RCC 7860 (cell line): ENCODE measurements around the gene IMMT.
"Not testable (repeated sequence)": the region's sequence is repeated elsewhere in the genome, so short reads cannot be mapped to it uniquely, and the experiment has no call there.

Experiments used
- DNase-seq: peaks from one replicate; pipeline ENCODE4 v3.0.0-alpha.2; 2015; ENCODE audit warnings: low spot score
- FAIRE-seq: peaks from 2 replicates; lab custom pipeline; 2012; peaks lifted over from hg19 to GRCh38; lab: Jason Lieb, UNC

The IMMT gene

GRCh38 chr2:86202336-86202692, 7.1 kb upstream of the IMMT start:
- DNase-seq (no peak), FAIRE-seq (no peak)

GRCh38 chr2:86201671-86202335, 6.5 kb upstream of the IMMT start:
- FAIRE-seq (no peak), DNase-seq (no peak)

GRCh38 chr2:86200564-86200963, 5.3 kb upstream of the IMMT start:
- FAIRE-seq, DNase-seq: not testable (repeated sequence)

- FAIRE-seq (no peak), DNase-seq (no peak)
These were observed 4.5 kb upstream of the IMMT start for GRCh38 chr2:86199834-86200177.

DNA sequence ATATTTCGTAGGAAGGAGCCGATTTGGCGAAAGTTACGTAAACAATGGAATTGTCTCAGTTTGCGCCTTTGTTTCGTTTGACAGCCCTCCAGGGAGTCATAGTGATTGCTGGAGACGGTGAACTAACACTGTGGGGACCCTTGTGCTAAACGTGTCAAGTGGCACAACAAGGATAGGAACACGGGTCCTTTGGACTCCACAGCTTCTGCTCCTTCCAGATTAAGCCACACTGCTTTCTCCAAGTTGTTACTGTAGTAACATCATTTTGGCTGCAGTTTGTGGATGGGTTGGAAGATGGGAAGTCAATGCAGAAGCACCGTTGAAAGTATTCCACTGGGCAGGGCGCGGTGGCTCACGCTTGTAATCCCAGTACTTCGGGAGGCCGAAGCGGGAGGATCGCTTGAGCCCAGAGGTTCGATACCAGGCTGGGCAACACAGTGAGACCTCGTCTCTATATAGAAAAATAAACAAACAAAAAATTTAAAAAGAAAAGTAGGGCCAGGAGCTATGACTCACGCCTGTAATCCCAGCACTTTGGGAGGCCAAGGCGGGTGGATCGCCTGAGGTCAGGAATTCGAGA, 636 bp upstream of the IMMT start:
- DNase-seq (no peak), FAIRE-seq (no peak)

GRCh38 chr2:86194751-86195054, 559 bp downstream of the IMMT start:
- DNase-seq (no peak), FAIRE-seq (peak; percentile 69)

DNA sequence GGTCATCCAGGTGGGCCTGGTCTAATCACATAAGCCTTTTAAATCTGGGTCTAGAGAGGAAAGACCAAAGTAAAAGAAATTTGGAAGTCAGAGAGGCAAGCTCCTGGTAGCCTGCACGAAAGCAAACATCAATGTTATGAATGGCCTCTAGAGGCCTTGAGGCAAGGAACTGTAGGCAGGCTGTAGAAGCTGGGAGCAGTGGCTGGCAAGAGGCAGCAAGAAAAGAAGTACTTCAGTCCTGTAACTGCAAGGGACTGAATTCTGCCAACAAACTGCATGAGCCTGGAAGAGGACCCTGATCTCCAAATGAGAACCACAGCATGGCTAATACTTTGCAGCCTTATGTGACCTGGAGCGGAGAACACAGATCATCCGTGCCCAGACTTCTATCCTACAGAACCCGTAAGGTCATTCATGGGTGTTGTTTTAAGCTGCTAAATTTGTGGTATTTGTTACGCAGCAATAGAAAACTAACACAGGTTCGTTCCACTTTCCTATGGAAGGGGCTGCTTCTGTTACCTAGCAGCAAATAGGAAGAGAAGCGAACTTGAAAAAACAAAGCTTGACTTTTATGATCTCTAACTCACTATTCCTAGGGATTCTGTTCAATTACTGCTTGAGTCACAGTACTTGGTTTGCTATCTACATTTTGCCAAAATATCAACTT, 1.2 kb downstream of the IMMT start:
- no peak for FAIRE-seq
- DNase-seq, result no peak

GRCh38 chr2:86189782-86190416, 5.4 kb downstream of the IMMT start:
- FAIRE-seq (no peak), DNase-seq (no peak)

GRCh38 chr2:86186431-86186830, 8.8 kb downstream of the IMMT start:
- FAIRE-seq, result no peak

DNA sequence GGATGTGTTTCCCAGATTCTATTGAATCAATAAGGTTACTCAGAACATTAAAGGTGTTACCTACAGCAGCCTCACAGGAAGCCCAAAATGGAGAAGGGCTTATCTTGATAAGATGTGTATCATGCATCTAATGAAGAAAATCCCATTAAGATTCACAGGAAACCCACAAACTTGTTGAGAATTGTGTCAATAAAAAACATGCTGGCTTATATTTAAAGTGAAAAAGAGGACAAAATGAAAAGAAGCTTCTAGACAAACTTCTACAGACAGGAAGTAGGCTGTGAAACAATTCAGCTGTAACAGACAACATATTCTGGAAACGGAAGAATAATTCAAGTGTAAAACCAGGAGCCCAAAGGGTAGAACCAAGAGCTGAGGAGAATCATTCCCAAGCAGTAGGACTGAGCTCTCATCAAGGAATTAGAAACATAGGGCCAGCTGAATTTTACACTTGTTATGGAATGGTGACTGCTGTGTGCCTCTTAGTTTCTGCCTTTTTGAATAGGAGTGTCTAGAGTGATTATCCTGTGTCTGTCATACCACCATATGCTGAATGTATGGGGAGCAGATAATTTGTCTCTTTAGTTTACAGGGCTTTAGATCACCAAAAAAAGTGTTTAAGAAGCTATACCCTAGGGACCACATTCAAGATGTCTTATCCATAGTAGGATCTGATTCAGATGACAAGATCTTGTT, 9.6 kb downstream of the IMMT start:
- FAIRE-seq (peak; percentile 61), DNase-seq (no peak)

More at GRCh38 chr2:86186431-86186830, 8.8 kb downstream of the IMMT start:
- no peak for DNase-seq

DNA sequence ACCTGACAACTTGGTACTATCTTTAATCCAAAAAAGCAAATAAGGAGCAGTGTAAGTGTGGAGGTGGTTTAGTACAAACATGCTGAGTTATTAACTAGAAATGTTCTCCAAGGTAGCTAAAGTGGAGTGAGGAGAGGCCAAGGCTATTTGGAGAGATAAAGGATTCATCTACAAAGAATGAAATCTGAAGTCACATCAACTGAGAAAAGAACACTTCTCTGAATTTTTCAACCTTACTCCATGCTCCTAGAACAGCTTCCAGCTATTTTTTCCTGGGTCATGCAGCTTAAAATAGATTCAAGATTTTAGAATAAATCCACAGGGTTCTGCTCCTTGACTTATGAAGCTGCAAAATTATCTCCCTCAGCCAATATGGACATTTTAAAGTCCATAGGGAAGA, 18.7 kb downstream of the IMMT start:
- FAIRE-seq (no peak), DNase-seq (no peak)

DNA sequence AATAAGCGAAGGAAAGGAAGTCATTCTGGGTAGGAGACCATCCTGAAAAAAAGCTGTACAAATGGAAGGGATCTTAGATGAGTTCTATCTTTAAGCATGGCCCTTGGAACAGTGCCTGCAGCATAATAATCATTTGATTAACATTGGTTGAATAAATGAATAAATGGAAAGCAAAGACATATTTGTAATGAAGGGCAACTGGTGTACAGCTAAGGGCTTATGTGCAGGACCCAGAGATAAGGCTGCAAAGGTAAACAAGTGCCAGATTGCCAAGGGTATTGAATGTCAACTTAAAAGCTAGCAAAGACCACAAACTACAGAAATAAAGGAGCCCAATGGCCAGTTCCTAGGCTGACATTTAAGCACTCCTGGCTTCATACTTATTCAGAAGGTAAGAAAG, 19.4 kb downstream of the IMMT start:
- FAIRE-seq, result no peak
- DNase-seq, result no peak

- FAIRE-seq (no peak), DNase-seq (no peak)
These were observed 20.8 kb downstream of the IMMT start for GRCh38 chr2:86174445-86174844.

GRCh38 chr2:86172610-86173009, 22.7 kb downstream of the IMMT start:
- FAIRE-seq, result no peak

GRCh38 chr2:86171295-86171694, 24.0 kb downstream of the IMMT start:
- FAIRE-seq, result no peak
- DNase-seq, result no peak

More at GRCh38 chr2:86172610-86173009, 22.7 kb downstream of the IMMT start:
- no peak for DNase-seq

DNA sequence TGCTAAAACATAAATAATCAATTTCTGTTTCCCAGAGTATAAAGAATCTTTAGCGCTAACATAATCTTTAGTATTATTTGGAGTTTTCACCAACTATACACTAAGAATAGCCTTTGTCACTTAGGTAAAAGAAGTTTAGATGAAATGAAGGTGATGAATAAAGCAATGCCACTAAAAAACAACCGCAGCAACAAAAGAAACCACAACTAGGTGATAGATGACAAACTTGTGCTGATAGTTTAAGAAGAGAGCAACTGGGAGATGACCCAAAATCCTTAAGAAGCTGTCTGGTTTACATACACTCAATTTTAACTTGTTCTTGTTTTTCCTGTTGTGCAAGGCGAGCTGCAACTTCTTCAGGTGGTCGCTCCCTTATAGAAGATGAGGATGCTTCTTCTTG, 24.8 kb downstream of the IMMT start:
- FAIRE-seq (no peak), DNase-seq (no peak)

DNA sequence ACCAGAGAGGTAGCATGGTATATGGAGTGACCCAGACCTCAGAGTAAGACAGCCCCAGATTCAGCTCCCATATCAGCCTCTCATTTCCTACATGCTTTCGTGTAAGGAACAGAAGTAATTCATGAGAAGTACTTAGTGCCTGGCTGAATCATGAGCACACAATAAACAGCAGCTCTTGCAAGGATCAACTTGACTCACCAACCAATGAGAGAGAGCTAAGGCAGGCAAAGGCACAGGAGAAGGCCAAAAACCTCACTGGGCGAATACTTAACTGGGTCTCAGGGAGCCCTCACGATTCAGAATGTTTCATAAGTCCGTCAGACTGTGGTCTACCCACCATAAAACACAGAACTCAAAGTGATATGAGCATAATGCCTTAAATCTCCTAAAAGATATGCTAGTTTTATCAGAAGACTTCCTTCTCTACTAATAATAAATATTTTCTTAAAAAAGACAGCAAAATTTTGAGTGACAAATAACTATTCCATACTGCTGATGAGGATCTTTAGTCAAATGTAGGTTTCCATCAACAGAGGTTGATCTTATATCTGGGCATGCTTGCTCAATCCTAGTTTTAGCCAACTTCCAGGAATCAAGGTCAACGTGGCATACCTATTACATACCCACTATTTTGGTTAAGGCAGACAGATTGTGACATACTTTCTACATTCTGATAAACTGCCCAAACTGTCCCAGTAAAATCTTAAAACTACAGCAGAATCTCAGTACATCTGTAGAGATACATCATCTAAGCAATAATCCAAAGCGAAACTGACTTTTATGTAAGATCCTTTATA, 34.9 kb downstream of the IMMT start:
- DNase-seq (no peak), FAIRE-seq (no peak)

DNA sequence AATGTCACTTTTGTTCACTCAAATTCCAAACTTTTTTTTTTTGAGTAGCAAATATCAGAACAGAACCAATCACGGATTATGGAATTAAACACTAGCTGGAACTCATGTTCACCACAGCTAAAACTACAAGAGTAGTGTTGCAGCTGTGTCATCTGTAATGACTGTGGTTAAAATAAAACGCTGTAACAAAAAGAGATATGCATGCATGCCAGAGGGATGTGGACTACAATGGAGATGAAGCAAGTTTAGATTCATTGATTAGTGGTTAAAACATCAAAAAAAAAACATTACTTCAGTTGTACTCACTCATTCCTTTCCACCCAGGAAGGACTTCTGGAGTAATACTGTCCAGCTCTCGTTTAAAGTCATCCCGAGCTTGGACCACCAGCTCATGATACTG, 37.0 kb downstream of the IMMT start:
- FAIRE-seq, result no peak
- DNase-seq, result no peak

- no peak for FAIRE-seq
- DNase-seq, result no peak
These were observed 38.2 kb downstream of the IMMT start for GRCh38 chr2:86157009-86157556.

GRCh38 chr2:86150502-86150901, 44.8 kb downstream of the IMMT start:
- DNase-seq (no peak), FAIRE-seq (no peak)

DNA sequence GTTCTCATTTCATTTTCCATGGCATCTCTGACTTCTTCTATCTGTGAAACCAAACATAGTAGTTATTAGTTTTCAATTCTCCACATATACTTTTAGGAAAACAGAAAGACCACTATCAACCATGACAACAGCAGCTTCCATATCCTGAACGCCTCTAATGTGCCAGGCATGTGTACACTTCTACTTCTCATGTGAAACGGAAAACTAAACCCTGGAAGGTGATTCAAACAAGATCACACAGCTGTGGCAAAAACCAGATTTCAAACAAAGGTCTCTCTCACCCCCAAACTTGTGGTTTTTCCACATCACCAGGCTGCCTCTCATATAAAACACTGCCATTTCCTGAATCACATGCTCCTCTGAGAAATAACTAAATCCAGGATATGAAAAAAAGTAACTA, 47.5 kb downstream of the IMMT start:
- FAIRE-seq, result no peak
- no peak for DNase-seq
